PC-9 (cell line): ENCODE results near the gene PLEKHB1. TPM values are rescaled to one million over a fixed set of nuclear protein-coding genes. Genes with fewer than 3 reads are reported as not detected.

Experiments used
- BruUV-seq: library from RNA; stranded (reverse); fragments of 400-500 nt; replicated peaks from 2 replicates; lab custom pipeline; 2021; lab: Mats Ljungman, UMichigan
- CTCF ChIA-PET: fragments of 300-600 bp; sonication (Branson Sonifier 250); formaldehyde crosslinking; loops from one replicate; lab custom pipeline; 2022; ENCODE audit warnings: antibody characterized with exemption; lab: Charles Lee
- POLR2A ChIA-PET: fragments of 300-600 bp; sonication (Branson Sonifier 250); formaldehyde crosslinking; loops from one replicate; lab custom pipeline; 2022; ENCODE audit warnings: antibody characterized with exemption; ENCODE audit not compliant: unreplicated experiment; lab: Charles Lee
- DNase-seq, 2 experiments: peaks; one replicate each; pipeline versions ENCODE4 v3.0.0 to v3.0.0-alpha.2; 2015 to 2022; ENCODE audit warnings: mixed read lengths in 1 of 2
- H2AFZ ChIP-seq: fragments of 200-600 bp; sonication (generic); 2 replicates; pipeline ENCODE4 v1.8.1; 2017; ENCODE audit warnings: antibody characterized with exemption
- H3F3A ChIP-seq: fragments of 200-600 bp; sonication (generic); 2 replicates; pipeline ENCODE4 v1.8.1; 2017; ENCODE audit warnings: antibody characterized with exemption, mild to moderate bottlenecking, low read depth; ENCODE audit not compliant: insufficient read depth
- H3K27ac ChIP-seq: fragments of 200-600 bp; sonication (generic); 2 replicates; pipeline ENCODE4 v1.6.1; 2016; ENCODE audit warnings: mixed run types
- H3K27me3 ChIP-seq: fragments of 200-600 bp; sonication (generic); 2 replicates; pipeline ENCODE4 v1.6.1; 2016; ENCODE audit warnings: low read depth, mixed run types; ENCODE audit not compliant: insufficient read depth
- H3K36me3 ChIP-seq: fragments of 200-600 bp; sonication (generic); 2 replicates; pipeline ENCODE4 v1.6.1; 2016; ENCODE audit warnings: low read depth, mixed run types
- H3K4me1 ChIP-seq: fragments of 200-600 bp; sonication (generic); replicated peaks from 2 replicates; pipeline ENCODE4 v1.6.1; 2016; ENCODE audit warnings: mixed run types; ENCODE audit not compliant: insufficient read depth
- H3K4me2 ChIP-seq: fragments of 200-600 bp; sonication (generic); 2 replicates; pipeline ENCODE4 v1.6.1; 2017; ENCODE audit warnings: mixed run types
- H3K4me3 ChIP-seq: fragments of 200-600 bp; sonication (generic); 2 replicates; pipeline ENCODE4 v1.6.1; 2016; ENCODE audit warnings: mixed run types
- H3K79me2 ChIP-seq: fragments of 200-600 bp; sonication (generic); 2 replicates; pipeline ENCODE4 v1.6.1; 2017; ENCODE audit warnings: low read depth, mixed run types
- H3K9me2 ChIP-seq: fragments of 200-600 bp; sonication (generic); 2 replicates; pipeline ENCODE4 v1.8.1; 2017; ENCODE audit warnings: mild to moderate bottlenecking; ENCODE audit not compliant: insufficient read depth
- H3K9me3 ChIP-seq: fragments of 200-600 bp; sonication (generic); 2 replicates; pipeline ENCODE4 v1.8.1; 2016; ENCODE audit warnings: low read depth; ENCODE audit not compliant: insufficient read depth
- H4K20me1 ChIP-seq: fragments of 200-600 bp; sonication (generic); 2 replicates; pipeline ENCODE4 v1.8.1; 2017; ENCODE audit not compliant: insufficient read depth
- EZH2 ChIP-seq: fragments of 200-600 bp; sonication (generic); IDR thresholded peaks from 2 replicates; pipeline ENCODE4 v1.8.0; 2017; ENCODE audit warnings: antibody characterized with exemption, low read depth
- intact Hi-C: fragments of 100-400 bp; cut with micrococcal nuclease; formaldehyde crosslinking; loops from one replicate; pipeline ENCODE4 v1.10.0; 2022; ENCODE audit not compliant: unreplicated experiment
- total RNA-seq: library from RNA; stranded (reverse); gene quantifications from 2 replicates; pipeline ENCODE4 v1.2.3, GENCODE V29; 2021
- TF ChIP-seq, protein P1 (sequence below): fragments of 200-600 bp; sonication (generic); conservative IDR thresholded peaks from 2 replicates; pipeline ENCODE4 v1.6.1; 2017; ENCODE audit warnings: mixed run types, antibody characterized with exemption, mild to moderate bottlenecking, moderate library complexity

PLEKHB1 gene
- total RNA-seq, 1 experiment from 2014 or later: 29.1 TPM

DNA sequence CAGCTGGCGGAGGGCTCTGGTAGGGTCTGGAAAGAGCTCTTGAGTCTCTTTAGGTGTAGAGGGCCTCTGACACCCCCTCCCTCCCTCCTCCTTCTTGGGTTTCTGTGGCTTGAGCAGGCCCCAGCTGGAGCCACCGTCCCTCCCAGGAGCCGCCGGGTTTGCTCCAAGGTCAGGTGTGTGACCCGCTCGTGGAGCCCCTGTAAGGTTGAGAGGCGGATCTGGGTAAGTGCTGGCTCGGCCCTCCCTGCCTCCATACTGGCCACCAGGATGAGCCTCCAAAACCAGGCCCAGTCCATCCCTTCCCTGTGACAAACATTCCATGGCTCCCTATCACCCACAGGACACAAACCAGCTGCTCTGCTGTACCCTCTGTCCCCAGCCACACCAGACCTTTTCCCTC, 9.3 kb downstream of the PLEKHB1 start:
- H3K4me2 ChIP-seq: no peak overlapping the region
- no peak overlapping the region for H2AFZ ChIP-seq
- H3K27ac ChIP-seq: no peak overlapping the region
- TF ChIP-seq, protein P1, sequence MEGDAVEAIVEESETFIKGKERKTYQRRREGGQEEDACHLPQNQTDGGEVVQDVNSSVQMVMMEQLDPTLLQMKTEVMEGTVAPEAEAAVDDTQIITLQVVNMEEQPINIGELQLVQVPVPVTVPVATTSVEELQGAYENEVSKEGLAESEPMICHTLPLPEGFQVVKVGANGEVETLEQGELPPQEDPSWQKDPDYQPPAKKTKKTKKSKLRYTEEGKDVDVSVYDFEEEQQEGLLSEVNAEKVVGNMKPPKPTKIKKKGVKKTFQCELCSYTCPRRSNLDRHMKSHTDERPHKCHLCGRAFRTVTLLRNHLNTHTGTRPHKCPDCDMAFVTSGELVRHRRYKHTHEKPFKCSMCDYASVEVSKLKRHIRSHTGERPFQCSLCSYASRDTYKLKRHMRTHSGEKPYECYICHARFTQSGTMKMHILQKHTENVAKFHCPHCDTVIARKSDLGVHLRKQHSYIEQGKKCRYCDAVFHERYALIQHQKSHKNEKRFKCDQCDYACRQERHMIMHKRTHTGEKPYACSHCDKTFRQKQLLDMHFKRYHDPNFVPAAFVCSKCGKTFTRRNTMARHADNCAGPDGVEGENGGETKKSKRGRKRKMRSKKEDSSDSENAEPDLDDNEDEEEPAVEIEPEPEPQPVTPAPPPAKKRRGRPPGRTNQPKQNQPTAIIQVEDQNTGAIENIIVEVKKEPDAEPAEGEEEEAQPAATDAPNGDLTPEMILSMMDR: no peak
- TF ChIP-seq EZH2: no peak
- H3K9me2 ChIP-seq: no peaks in the 10 kb centered on the region
- ChIA-PET POLR2A (no interaction called here), CTCF (no interaction called here)
- intact Hi-C loops: no loop called here
- peaks cover 6% of the 10 kb centered on the region; the same call in 1 of the 2 replicates for H3F3A ChIP-seq
- H3K4me1 ChIP-seq: peaks cover 14% of the 10 kb centered on the region
- no peak overlapping the region for H3K4me3 ChIP-seq
- no TSS peak for BruUV-seq
- H4K20me1 ChIP-seq: no peaks in the 10 kb centered on the region
- no peaks in the 10 kb centered on the region for H3K79me2 ChIP-seq
- H3K36me3 ChIP-seq: no peaks in the 10 kb centered on the region
- no peak for DNase-seq
- H3K27me3 ChIP-seq: no peaks in the 10 kb centered on the region
- H3K9me3 ChIP-seq: no peaks in the 10 kb centered on the region

DNA sequence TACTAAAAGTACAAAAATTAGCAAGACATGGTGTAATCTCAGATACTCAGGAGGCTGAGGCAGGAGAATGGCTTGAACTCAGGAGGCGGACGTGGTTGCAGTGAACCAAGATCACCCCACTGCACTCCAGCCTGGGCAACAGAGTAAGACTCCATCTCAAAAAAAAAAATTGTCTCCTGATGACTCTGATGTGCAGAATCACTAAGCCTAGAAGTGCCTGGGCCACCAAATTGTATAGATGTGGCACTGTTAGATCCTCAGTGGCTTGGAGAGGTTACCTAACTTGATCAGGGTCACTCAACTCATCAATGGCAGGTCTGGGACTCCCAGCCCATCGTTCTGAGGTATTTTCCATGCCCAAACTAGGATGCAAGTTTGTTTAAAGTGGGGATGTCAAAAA, 10.6 kb downstream of the PLEKHB1 start:
- Histone ChIP-seq H3K4me2 (no peak overlapping the region), H3K79me2 (no peaks in the 10 kb centered on the region), H3K4me1 (peaks cover 14% of the 10 kb centered on the region), H3K9me2 (no peaks in the 10 kb centered on the region), H3K27ac (no peak overlapping the region), H3K4me3 (no peak overlapping the region), H2AFZ (no peak overlapping the region), H3K27me3 (no peaks in the 10 kb centered on the region), H3K36me3 (no peaks in the 10 kb centered on the region), H3F3A (peaks cover 6% of the 10 kb centered on the region; the same call in 1 of the 2 replicates), H4K20me1 (no peaks in the 10 kb centered on the region), H3K9me3 (no peaks in the 10 kb centered on the region)
- POLR2A ChIA-PET: no interaction called here
- BruUV-seq: no TSS peak
- TF ChIP-seq, protein P1: no peak
- no peak for TF ChIP-seq EZH2
- intact Hi-C loops: no loop called here
- no peak for DNase-seq
- CTCF ChIA-PET: interaction anchor here (1.2 kb wide), 1 partner anchor 31 kb away, joined by 3 read pairs; no protein-coding TSS in a partner anchor

DNA sequence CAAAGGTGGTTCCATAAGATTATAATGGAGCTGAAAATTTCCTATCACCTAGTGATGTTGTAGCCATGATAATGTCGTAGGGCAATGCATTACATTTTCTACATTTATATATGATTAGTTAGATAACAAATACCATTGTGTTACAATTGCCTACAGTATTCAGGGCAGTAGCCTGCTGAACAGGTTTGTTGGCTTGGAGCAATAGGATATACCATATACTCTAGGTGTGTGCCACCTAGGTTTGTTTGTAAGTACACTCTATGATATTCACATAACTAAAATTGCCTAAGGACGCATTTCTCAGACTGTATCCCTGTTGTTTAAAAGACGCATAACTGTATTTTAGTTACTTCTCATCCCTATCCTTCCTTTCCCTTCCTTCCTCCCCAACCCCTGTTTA, 13.6 kb downstream of the PLEKHB1 start:
- H3K9me2 ChIP-seq: no peaks in the 10 kb centered on the region
- DNase-seq: peak; percentile 38 to 89
- POLR2A ChIA-PET: interaction anchor here (0.6 to 0.7 kb wide), 2 partner anchors 116 to 351 kb away, joined by 4 to 5 read pairs; no protein-coding TSS in a partner anchor
- H3K79me2 ChIP-seq: no peaks in the 10 kb centered on the region
- no peaks in the 10 kb centered on the region for H4K20me1 ChIP-seq
- TF ChIP-seq, protein P1: no peak
- TF ChIP-seq EZH2: no peak
- peak overlapping the region; percentile 41 for H3K4me2 ChIP-seq
- H3K4me1 ChIP-seq: peaks cover 14% of the 10 kb centered on the region
- intact Hi-C loops: loop anchor here (2.0 kb wide), 1 partner anchor 353 kb away; no protein-coding TSS in a partner anchor
- H3K9me3 ChIP-seq: no peaks in the 10 kb centered on the region
- CTCF ChIA-PET: interaction anchor here (1.0 to 4.5 kb wide), 5 partner anchors 12 to 351 kb away, joined by 4 to 59 read pairs (median 11); partner anchors contain the start of gene PLEKHB1
- H3F3A ChIP-seq: peaks cover 17% of the 10 kb centered on the region; the same call in 1 of the 2 replicates
- no peak overlapping the region for H3K4me3 ChIP-seq
- H3K27me3 ChIP-seq: no peaks in the 10 kb centered on the region
- no peak overlapping the region for H2AFZ ChIP-seq
- no TSS peak for BruUV-seq
- no peaks in the 10 kb centered on the region for H3K36me3 ChIP-seq
- no peak overlapping the region for H3K27ac ChIP-seq
